ENCODE measurements around the gene NETO1.
A peak's percentile ranks its signal among the peaks of the same experiment; 100 is the strongest.

Gene NETO1

GRCh38 chr18:72830109-72830508 is 37.7 kb downstream of the NETO1 start:
- Histone ChIP-seq H3K4me2 (ENCODE audit: low read depth, low read length, poor library complexity, severe bottlenecking) (peak overlapping the region; percentile 64), H2AFZ (ENCODE audit: low read length) (no peak overlapping the region), H3K9me3 (ENCODE audit: insufficient read depth, low read depth, low read length) (no peaks in the 10 kb centered on the region), H3K27me3 (ENCODE audit: insufficient read depth, low read length, poor library complexity, severe bottlenecking) (no peaks in the 10 kb centered on the region), H3K79me2 (ENCODE audit: insufficient read depth, low read length) (peaks cover 15% of the 10 kb centered on the region), H3K36me3 (ENCODE audit: insufficient read depth, low read length) (no peaks in the 10 kb centered on the region; the same call in 1 of the 2 replicates), H4K20me1 (ENCODE audit: insufficient read depth, low read length, poor library complexity, severe bottlenecking) (peaks cover 4% of the 10 kb centered on the region), H3K4me1 (ENCODE audit: insufficient read depth, low read length, poor library complexity, severe bottlenecking) (peaks cover 44% of the 10 kb centered on the region), H3K9ac (ENCODE audit: low read depth, low read length, poor library complexity, severe bottlenecking) (no peak overlapping the region), H3K9me2 (replicated peaks; ENCODE audit: low read depth, low read length) (no peaks in the 10 kb centered on the region), H3F3A (ENCODE audit: low read depth) (peaks cover 5% of the 10 kb centered on the region), H3K4me3 (ENCODE audit: low read length, poor library complexity, severe bottlenecking) (peak overlapping the region; percentile 50)
- no peak for TF ChIP-seq CTCF (conservative IDR thresholded peaks at IDR 0.05; ENCODE audit: low read length)
- TF ChIP-seq EZH2phosphoT487 (IDR thresholded peaks at IDR 0.05; ENCODE audit: borderline replicate concordance) = no peak

DNA sequence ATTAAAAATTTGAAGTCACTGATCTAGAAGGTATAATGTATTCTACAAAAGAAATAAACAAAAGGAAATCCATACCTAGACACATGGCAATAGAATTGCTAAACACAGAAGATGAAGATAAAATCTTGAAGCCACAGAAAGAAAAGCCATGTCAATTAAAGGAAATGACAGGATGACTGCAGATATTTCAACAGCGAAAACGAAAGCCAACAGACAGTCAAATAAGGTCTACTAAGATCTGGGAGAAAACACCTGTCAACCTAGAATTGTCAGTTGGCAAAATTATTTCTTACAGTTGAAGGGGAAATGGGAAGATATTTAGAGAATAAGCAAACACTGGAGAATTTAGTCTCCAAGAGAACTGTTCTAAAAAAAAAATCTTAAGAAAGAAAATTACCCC is 39.2 kb downstream of the NETO1 start:
- H3K4me1 ChIP-seq (ENCODE audit: insufficient read depth, low read length, poor library complexity, severe bottlenecking) = peaks cover 44% of the 10 kb centered on the region
- H3F3A ChIP-seq (ENCODE audit: low read depth) = peaks cover 5% of the 10 kb centered on the region
- H4K20me1 ChIP-seq (ENCODE audit: insufficient read depth, low read length, poor library complexity, severe bottlenecking) = peaks cover 4% of the 10 kb centered on the region
- peak overlapping the region; percentile 50 for H3K4me3 ChIP-seq (ENCODE audit: low read length, poor library complexity, severe bottlenecking)
- H3K4me2 ChIP-seq (ENCODE audit: low read depth, low read length, poor library complexity, severe bottlenecking) = peak overlapping the region; percentile 64
- H3K9me2 ChIP-seq (replicated peaks; ENCODE audit: low read depth, low read length) = no peaks in the 10 kb centered on the region
- no peak for TF ChIP-seq EZH2phosphoT487 (IDR thresholded peaks at IDR 0.05; ENCODE audit: borderline replicate concordance)
- TF ChIP-seq CTCF (conservative IDR thresholded peaks at IDR 0.05; ENCODE audit: low read length) = no peak
- H3K9ac ChIP-seq (ENCODE audit: low read depth, low read length, poor library complexity, severe bottlenecking) = no peak overlapping the region
- H3K9me3 ChIP-seq (ENCODE audit: insufficient read depth, low read depth, low read length) = no peaks in the 10 kb centered on the region
- no peaks in the 10 kb centered on the region for H3K27me3 ChIP-seq (ENCODE audit: insufficient read depth, low read length, poor library complexity, severe bottlenecking)
- no peaks in the 10 kb centered on the region for H3K36me3 ChIP-seq (ENCODE audit: insufficient read depth, low read length)
- H2AFZ ChIP-seq (ENCODE audit: low read length) = no peak overlapping the region
- H3K79me2 ChIP-seq (ENCODE audit: insufficient read depth, low read length) = peaks cover 20% of the 10 kb centered on the region

DNA sequence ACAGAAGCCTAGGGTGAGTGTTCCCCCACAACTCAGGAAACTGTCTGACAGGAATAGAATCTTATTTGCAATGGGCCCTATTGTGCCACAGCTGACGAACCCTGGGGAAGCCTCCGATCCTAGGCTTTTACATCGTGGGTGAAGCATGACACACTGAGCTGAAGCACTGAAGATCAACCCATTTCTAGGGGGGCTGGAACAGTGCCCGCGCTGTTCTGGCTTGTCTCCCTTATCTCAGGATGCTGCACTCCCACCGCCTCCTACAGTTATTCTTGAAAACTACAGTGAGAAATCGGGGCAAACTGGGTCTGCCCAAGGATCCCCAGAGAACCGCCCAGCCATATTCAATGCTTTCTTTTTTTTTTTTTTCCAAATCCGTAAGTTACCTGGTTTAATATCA is 41.1 kb downstream of the NETO1 start:
- Histone ChIP-seq H3K4me1 (ENCODE audit: insufficient read depth, low read length, poor library complexity, severe bottlenecking) (peaks cover 44% of the 10 kb centered on the region), H3K9me3 (ENCODE audit: insufficient read depth, low read depth, low read length) (no peaks in the 10 kb centered on the region), H4K20me1 (ENCODE audit: insufficient read depth, low read length, poor library complexity, severe bottlenecking) (peaks cover 4% of the 10 kb centered on the region), H3K4me3 (ENCODE audit: low read length, poor library complexity, severe bottlenecking) (no peak overlapping the region), H3K9ac (ENCODE audit: low read depth, low read length, poor library complexity, severe bottlenecking) (no peak overlapping the region), H3K79me2 (ENCODE audit: insufficient read depth, low read length) (peaks cover 37% of the 10 kb centered on the region), H3F3A (ENCODE audit: low read depth) (peaks cover 5% of the 10 kb centered on the region), H3K36me3 (ENCODE audit: insufficient read depth, low read length) (no peaks in the 10 kb centered on the region), H3K27me3 (ENCODE audit: insufficient read depth, low read length, poor library complexity, severe bottlenecking) (no peaks in the 10 kb centered on the region), H3K9me2 (replicated peaks; ENCODE audit: low read depth, low read length) (no peaks in the 10 kb centered on the region), H3K4me2 (ENCODE audit: low read depth, low read length, poor library complexity, severe bottlenecking) (no peak overlapping the region), H2AFZ (ENCODE audit: low read length) (no peak overlapping the region)
- TF ChIP-seq CTCF (conservative IDR thresholded peaks at IDR 0.05; ENCODE audit: low read length) (peak; percentile 32), EZH2phosphoT487 (IDR thresholded peaks at IDR 0.05; ENCODE audit: borderline replicate concordance) (no peak)

Measured in Loucy (cell line).